Activated CD8-positive, alpha-beta memory T cell treated with anti-CD3 and anti-CD28 coated beads, Interleukin-2, amount 50 U/mL, for 1 hour (primary cell): ENCODE measurements around the gene NEU1.
"Not testable (repeated sequence)": the region's sequence is repeated elsewhere in the genome, so short reads cannot be mapped to it uniquely, and the experiment has no call there.

Experiments used
- DNase-seq: peaks from one replicate; pipeline ENCODE4 v3.0.0-alpha.2; 2020; ENCODE audit errors: extremely low read depth

The NEU1 gene

DNA sequence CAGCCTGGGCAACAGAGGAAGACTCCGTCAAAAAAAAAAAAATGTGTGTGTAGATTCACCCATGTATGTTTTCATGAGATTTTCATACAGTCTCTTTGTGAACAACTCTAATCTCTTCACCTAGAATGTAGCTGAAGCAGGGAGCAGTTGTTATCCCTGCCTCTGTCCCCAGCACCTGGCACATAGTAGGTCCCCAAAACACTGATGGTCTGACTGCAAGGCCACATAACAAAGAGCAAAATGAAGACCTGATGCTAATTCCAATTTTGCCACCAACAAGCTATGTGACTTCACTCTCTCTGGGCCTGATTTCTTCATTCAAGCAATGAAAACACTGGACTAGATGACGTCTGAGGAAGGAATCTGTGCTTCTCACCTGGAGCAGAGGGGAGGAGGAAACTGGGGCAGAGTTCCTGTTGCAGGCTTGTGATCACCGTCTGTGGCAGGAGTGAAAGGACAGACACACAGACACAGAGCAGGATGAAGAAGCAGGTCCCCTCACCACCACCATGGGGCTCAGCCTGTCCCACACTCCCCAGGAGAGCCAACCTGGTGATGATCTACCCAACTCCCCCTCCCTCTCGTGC, 11.6 kb upstream of the NEU1 start:
- DNase-seq = no peak

GRCh38 chr6:31871046-31871659, 8.5 kb upstream of the NEU1 start:
- DNase-seq = no peak

DNA sequence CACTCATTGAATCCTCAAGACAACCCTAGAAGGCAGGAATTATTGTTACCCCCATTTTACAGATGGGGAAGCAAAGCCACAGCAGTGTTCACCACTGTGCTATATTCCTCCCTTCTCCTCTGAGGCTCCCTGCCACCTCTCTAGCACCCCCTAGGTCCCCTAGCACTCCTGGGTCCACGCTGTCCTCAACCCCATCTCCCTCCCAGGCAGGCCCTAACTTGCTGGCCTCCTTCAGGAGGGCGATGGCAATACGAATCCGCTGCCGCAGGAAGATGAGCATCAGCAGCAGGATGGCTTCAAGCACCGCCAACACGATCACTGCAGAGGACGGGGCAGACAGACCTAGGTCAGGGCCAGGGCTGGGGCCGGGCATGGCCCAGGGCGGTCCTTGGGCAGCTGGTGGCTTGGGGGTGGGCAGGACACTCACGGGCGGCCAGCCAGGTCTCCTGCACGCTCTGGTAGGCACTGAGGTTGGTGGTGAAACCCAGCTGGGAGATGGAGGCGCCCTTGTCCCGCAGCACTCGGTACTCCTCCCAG, 7.8 kb upstream of the NEU1 start:
- no peak for DNase-seq

DNA sequence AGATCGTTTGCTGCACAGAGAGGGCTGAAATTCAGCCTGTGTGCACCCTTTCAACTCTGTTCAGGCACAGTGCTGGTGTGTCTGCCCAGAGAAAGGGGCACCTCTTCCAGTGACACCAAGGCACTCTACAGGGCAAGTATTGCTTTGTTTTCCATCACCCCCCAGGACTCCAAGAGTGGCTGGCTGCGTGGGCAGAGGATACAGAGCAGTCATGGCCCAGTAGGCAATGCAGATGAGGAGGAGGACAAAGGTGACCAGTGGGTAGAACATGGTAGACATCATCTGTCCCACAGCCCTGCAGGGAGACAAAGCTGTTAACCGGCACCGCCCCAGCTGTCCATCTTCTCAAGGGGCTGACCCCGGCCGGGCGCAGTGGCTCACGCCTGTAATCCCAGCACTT, 6.7 kb upstream of the NEU1 start:
- no peak for DNase-seq

DNA sequence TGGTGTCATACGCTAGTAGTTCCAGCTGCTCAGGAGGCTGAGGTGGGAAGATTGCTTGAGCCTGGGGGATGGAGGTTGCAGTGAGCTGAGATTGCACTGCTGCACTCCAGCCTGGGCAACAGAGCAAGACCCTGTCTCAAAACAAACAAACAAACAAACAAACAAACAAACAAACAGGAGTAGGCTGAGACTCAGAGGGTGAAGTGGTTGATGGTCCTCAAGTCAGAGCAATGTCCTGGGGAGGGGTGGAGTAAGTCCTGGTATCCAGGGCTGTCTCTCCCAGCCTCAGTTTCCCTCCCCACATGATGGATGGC, 6.0 kb upstream of the NEU1 start:
- DNase-seq = not testable (repeated sequence)

GRCh38 chr6:31865205-31866118, 2.8 kb upstream of the NEU1 start:
- DNase-seq = no peak

GRCh38 chr6:31864818-31865204, 2.2 kb upstream of the NEU1 start:
- no peak for DNase-seq

- not testable (repeated sequence) for DNase-seq
Measured at GRCh38 chr6:31864123-31864562, 1.5 kb upstream of the NEU1 start.

GRCh38 chr6:31861919-31862343, 690 bp downstream of the NEU1 start:
- DNase-seq = no peak

- DNase-seq = no peak
Measured at GRCh38 chr6:31861150-31861549, 1.5 kb downstream of the NEU1 start.

GRCh38 chr6:31860349-31860748, 2.3 kb downstream of the NEU1 start:
- no peak for DNase-seq

DNA sequence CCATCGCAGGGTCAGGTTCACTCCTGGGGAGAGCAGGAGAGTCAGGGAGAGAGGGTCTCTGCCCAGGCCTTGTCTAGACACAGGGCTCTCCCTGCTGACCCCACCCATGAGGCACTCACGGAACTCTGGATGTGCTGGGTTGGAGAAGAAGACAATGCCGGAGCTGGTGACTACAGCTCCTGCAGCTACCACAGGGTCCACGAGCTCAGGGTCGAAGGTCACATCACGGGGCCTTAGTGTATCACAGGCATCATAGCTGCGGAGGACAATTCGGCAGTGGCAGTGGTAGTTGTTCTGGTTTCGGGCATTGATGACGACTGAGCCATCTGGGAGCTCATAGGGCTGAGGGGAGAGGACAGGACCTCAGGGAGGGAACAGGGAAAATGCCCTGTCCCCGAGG, 2.7 kb downstream of the NEU1 start:
- DNase-seq = no peak

DNA sequence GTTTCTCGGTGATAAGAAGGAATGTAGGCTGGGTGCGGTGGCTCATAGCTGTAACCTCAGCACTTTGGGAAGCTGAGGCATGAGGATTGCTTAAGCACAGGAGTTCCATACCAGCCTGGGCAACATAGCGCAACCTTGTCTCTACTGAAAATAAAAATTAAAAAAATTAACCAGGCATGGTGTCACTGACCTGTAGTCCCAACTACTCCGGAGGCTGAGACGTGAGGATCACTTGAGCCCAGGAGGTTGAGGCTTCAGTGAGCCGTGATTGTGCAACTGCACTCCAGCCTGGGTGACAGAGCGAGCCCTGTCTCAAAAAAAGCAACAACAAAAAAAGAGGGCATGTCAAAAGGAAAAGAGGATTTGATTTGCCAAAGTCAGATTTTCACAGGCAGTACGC, 3.9 kb downstream of the NEU1 start:
- DNase-seq = no peak

DNA sequence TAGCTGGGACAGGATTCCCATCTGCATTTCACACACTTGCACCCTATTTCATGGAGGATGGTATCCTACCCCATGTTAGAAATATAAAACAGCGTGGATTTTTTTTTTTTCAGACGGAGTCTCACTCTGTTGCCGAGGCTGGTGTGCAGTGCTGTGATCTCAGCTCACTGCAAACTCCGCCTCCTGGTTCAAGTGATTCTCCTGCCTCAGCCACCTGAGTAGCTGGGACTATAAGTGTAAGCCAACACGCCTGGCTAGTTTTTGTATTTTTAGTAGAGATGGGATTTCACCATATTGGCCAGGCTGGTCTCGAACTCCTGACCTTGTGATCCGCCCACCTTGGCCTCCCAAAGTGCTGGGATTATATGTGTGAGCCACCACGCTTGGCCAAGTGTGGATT, 4.8 kb downstream of the NEU1 start:
- not testable (repeated sequence) for DNase-seq

DNA sequence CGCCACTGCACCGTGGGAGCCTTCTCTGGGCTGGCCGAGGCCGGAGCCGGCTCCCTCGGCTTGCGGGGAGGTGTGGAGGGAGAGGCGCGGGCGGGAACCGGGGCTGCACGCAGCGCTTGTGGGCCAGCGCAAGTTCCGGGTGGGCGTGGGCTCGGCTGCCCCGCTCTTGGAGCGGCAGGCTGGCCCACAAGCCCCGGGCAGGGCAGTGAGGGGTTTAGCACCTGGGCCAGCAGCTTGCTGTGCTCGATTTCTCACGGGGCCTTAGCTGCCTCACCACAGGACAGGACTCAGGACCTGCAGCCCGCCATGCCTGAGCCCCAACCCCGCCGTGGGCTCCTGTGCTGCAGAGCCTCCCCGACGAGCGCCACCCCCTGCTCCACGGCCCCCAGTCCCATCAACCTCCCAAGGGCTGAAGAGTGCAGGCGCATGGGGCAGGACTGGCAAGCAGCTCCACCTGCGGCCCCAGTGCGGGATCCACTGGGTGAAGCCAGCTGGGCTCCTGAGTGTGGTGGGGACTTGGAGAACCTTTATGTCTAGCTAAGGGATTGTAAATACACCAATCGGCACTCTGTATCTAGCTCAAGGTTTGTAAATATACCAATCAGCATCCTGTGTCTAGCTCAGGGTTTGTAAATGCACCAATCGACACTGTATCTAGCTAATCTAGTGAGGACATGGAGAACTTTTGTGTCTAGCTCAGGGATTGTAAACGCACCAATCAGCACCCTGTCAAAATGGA, 10.5 kb downstream of the NEU1 start:
- not testable (repeated sequence) for DNase-seq

- DNase-seq = no peak
Measured at GRCh38 chr6:31851485-31851832, 11.2 kb downstream of the NEU1 start.

GRCh38 chr6:31850765-31851484, 11.7 kb downstream of the NEU1 start:
- DNase-seq = no peak

DNA sequence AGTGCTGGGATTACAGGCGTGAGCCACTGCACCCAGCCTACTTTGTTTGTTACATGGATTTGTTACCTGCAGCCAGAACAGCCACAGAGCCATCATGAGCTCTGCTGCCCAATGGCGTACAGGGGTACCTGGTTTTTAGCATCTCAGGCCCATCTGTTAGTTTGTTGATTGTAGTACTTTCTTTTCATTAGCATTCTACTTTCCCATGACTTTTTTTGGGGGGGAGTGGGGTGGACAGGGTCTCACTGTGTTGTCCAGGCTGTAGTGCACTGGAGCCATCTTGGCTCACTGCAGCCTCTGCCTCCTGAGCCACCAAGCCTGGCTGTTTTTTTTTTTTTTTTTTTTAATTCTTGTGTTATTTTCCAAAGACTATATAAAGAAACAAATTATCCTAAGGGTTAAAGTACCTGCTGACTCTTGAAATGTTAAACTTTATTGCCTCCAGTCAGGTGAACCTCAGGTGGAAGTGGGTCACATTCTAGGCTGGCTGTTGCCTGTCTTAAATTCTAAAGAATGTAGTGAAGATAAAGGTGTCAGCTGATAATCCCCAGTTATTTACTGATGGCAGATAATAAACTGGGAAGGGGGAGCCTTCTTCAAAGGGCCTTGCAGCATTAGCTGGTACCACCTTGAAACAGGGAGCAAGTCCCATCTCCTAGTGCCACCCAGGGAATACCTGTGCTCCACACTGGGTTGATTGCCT, 15.2 kb downstream of the NEU1 start:
- DNase-seq = no peak

- DNase-seq = no peak
Measured at GRCh38 chr6:31844507-31844906, 18.1 kb downstream of the NEU1 start.

DNA sequence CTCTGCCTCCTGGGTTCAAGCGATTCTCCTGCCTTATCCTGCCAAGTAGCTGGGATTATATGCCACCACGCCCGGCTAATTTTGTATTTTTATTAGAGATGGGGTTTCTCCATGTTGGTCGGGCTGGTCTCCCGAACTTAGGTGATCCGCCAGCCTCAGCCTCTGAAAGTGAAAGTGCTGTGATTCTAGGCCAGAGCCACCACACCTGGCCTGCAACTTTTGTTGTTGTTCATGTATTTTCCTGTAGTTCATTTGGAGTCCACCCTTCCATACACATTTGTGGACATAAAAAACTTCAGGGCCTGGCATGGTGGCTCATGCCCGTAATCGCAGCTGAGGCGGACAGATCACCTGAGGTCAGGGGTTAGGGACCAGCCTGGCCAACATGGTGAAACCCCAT, 20.6 kb downstream of the NEU1 start:
- no peak for DNase-seq

- DNase-seq = not testable (repeated sequence)
Measured at GRCh38 chr6:31839779-31840126, 22.9 kb downstream of the NEU1 start.
